Measurements from ENCODE around the gene PODXL2. TPM values are rescaled to one million over a fixed set of nuclear protein-coding genes. Genes with fewer than 3 reads are reported as not detected.

PODXL2 gene
- total RNA-seq, 1 donor from 2014 or later = 14.5 TPM

DNA sequence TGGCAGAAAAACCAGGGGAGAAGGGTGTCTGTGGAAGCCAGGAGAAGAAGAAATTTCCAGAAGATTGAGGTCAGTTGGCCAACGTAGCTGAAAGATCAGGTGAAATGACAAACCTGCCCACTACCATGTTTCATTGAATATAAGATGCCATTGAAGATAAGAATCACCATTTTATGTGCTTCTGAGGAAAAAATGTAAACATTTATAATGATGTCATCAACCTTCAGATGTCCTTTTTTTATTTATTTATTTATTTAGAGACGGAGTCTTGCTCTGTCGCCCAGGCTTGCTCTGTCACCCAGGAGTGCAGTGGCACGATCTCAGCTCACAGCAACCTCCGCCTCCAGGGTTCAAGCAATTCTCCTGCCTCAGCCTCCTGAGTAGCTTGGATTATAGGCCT is 4.9 kb upstream of the PODXL2 start:
- Histone ChIP-seq H3K4me3 (ENCODE audit: insufficient read depth, low read depth, low read length) (no peak overlapping the region), H3K9ac (ENCODE audit: low read length) (no peak overlapping the region), H3K27ac (ENCODE audit: low read depth, low read length) (no peak overlapping the region), H3K4me1 (ENCODE audit: insufficient read depth, low read length) (peaks cover 2% of the 10 kb centered on the region), H4K20me1 (ENCODE audit: insufficient read depth, low read length) (no peaks in the 10 kb centered on the region), H3K4me2 (ENCODE audit: low read length) (no peak overlapping the region), H3K27me3 (ENCODE audit: insufficient read depth, low read length) (peaks cover 19% of the 10 kb centered on the region), H2AFZ (ENCODE audit: low read depth, low read length) (no peak overlapping the region), H3K36me3 (ENCODE audit: insufficient read depth, low read length) (peaks cover 13% of the 10 kb centered on the region), H3K79me2 (ENCODE audit: insufficient read depth, low read length) (no peaks in the 10 kb centered on the region), H3K9me3 (ENCODE audit: insufficient read depth, low read depth, low read length) (no peaks in the 10 kb centered on the region)
- no peaks in the 10 kb centered on the region for H3K9me3 Mint-ChIP-seq (ENCODE audit: unreplicated experiment)
- no peak overlapping the region for H3K27ac Mint-ChIP-seq (ENCODE audit: unreplicated experiment)
- FAIRE-seq (no peak), DNase-seq (ENCODE audit: low read depth) (no peak)
- no peak for TF ChIP-seq EZH2 (IDR thresholded peaks at IDR 0.05; ENCODE audit: insufficient read depth, low read length)
- TF ChIP-seq CTCF (IDR thresholded peaks at IDR 0.05; ENCODE audit: insufficient read depth, low read depth, low read length) = no peak
- H3K4me3 Mint-ChIP-seq (ENCODE audit: unreplicated experiment) = no peak overlapping the region
- H3K4me1 Mint-ChIP-seq (ENCODE audit: low read depth, unreplicated experiment) = no peaks in the 10 kb centered on the region
- H3K27me3 Mint-ChIP-seq (ENCODE audit: low read depth, unreplicated experiment) = peaks cover 33% of the 10 kb centered on the region
- H3K36me3 Mint-ChIP-seq (ENCODE audit: low read depth, unreplicated experiment) = peaks cover 11% of the 10 kb centered on the region

DNA sequence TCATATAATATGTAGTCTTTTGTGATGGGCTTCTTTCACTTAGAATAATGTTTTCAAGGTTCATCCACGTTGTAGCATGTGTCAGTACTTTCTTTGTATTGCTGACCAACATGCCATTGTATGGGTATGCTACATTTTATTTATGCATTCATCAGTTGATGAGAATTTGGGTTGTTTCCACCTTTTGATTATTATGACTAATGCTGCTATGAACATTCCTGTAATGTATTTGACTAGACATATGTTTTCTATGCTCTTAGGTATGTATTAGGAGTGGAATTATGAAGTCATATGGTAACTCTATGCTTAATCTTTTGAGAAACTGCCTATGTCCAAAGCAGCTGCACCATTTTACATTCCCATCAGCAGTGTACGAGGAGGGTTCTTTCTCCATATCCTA is 3.2 kb upstream of the PODXL2 start:
- DNase-seq (ENCODE audit: low read depth) (no peak), FAIRE-seq (no peak)
- H3K79me2 ChIP-seq (ENCODE audit: insufficient read depth, low read length) = no peaks in the 10 kb centered on the region
- Mint-ChIP-seq H3K4me1 (ENCODE audit: low read depth, unreplicated experiment) (peaks cover 5% of the 10 kb centered on the region), H3K27me3 (ENCODE audit: low read depth, unreplicated experiment) (peaks cover 44% of the 10 kb centered on the region), H3K27ac (ENCODE audit: unreplicated experiment) (no peak overlapping the region), H3K4me3 (ENCODE audit: unreplicated experiment) (no peak overlapping the region), H3K36me3 (ENCODE audit: low read depth, unreplicated experiment) (peaks cover 12% of the 10 kb centered on the region), H3K9me3 (ENCODE audit: unreplicated experiment) (peaks cover 2% of the 10 kb centered on the region)
- H3K36me3 ChIP-seq (ENCODE audit: insufficient read depth, low read length) = peaks cover 12% of the 10 kb centered on the region
- H3K4me1 ChIP-seq (ENCODE audit: insufficient read depth, low read length) = peaks cover 9% of the 10 kb centered on the region
- H3K4me3 ChIP-seq (ENCODE audit: insufficient read depth, low read depth, low read length) = no peak overlapping the region
- H3K27me3 ChIP-seq (ENCODE audit: insufficient read depth, low read length) = peaks cover 29% of the 10 kb centered on the region
- no peak overlapping the region for H3K27ac ChIP-seq (ENCODE audit: low read depth, low read length)
- no peaks in the 10 kb centered on the region for H3K9me3 ChIP-seq (ENCODE audit: insufficient read depth, low read depth, low read length)
- H3K4me2 ChIP-seq (ENCODE audit: low read length) = no peak overlapping the region
- no peaks in the 10 kb centered on the region for H4K20me1 ChIP-seq (ENCODE audit: insufficient read depth, low read length)
- no peak overlapping the region for H2AFZ ChIP-seq (ENCODE audit: low read depth, low read length)
- H3K9ac ChIP-seq (ENCODE audit: low read length) = no peak overlapping the region
- TF ChIP-seq CTCF (IDR thresholded peaks at IDR 0.05; ENCODE audit: insufficient read depth, low read depth, low read length) (no peak), EZH2 (IDR thresholded peaks at IDR 0.05; ENCODE audit: insufficient read depth, low read length) (no peak)

DNA sequence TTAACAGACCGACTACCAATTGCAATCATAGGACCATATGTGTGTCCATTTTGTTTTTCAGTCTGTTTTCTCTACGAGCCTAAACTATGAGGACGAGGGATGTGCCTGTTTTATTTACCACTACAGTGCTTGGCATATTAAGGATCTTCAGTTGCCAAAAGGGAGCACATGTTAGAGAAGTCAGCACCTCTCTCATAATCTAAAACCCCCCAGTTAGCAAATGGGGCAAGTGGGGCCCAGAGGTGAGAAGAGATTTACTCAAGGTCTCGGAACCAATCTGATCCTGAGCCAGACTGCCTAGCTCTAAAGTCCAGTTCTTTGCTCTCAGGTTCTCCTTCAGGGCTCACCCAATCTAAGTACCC is 578 bp upstream of the PODXL2 start:
- no peaks in the 10 kb centered on the region for H3K79me2 ChIP-seq (ENCODE audit: insufficient read depth, low read length)
- H2AFZ ChIP-seq (ENCODE audit: low read depth, low read length) = peak overlapping the region; percentile 28
- H3K4me2 ChIP-seq (ENCODE audit: low read length) = peak overlapping the region; percentile 91
- DNase-seq (ENCODE audit: low read depth) (no peak), FAIRE-seq (no peak)
- Mint-ChIP-seq H3K4me3 (ENCODE audit: unreplicated experiment) (peak overlapping the region; percentile 87), H3K9me3 (ENCODE audit: unreplicated experiment) (peaks cover 2% of the 10 kb centered on the region), H3K27ac (ENCODE audit: unreplicated experiment) (peak overlapping the region; percentile 41), H3K4me1 (ENCODE audit: low read depth, unreplicated experiment) (peaks cover 5% of the 10 kb centered on the region), H3K27me3 (ENCODE audit: low read depth, unreplicated experiment) (peaks cover 50% of the 10 kb centered on the region), H3K36me3 (ENCODE audit: low read depth, unreplicated experiment) (peaks cover 6% of the 10 kb centered on the region)
- H3K36me3 ChIP-seq (ENCODE audit: insufficient read depth, low read length) = no peaks in the 10 kb centered on the region
- H3K9ac ChIP-seq (ENCODE audit: low read length) = no peak overlapping the region
- H3K27me3 ChIP-seq (ENCODE audit: insufficient read depth, low read length) = peaks cover 34% of the 10 kb centered on the region
- H3K4me1 ChIP-seq (ENCODE audit: insufficient read depth, low read length) = peaks cover 9% of the 10 kb centered on the region
- H3K4me3 ChIP-seq (ENCODE audit: insufficient read depth, low read depth, low read length) = no peak overlapping the region
- H4K20me1 ChIP-seq (ENCODE audit: insufficient read depth, low read length) = no peaks in the 10 kb centered on the region
- TF ChIP-seq EZH2 (IDR thresholded peaks at IDR 0.05; ENCODE audit: insufficient read depth, low read length) (no peak), CTCF (IDR thresholded peaks at IDR 0.05; ENCODE audit: insufficient read depth, low read depth, low read length) (no peak)
- no peak overlapping the region for H3K27ac ChIP-seq (ENCODE audit: low read depth, low read length)
- H3K9me3 ChIP-seq (ENCODE audit: insufficient read depth, low read depth, low read length) = no peaks in the 10 kb centered on the region

All from astrocyte (in vitro differentiated cells and primary cell).